Vagina (tissue), 2 donors: ENCODE data around the gene B3GLCT. TPM values are rescaled to one million over a fixed set of nuclear protein-coding genes. Genes with fewer than 3 reads are reported as not detected.

ENCODE experiments used
- DNase-seq, 2 donors: peaks; one replicate each; pipeline ENCODE4 v3.0.0-alpha.2; 2017; ENCODE audit errors: extremely low spot score in 2 of 2
- H3K27ac ChIP-seq: fragments of 200-600 bp; sonication (generic); one replicate; pipeline ENCODE4 v1.5.1; 2019
- H3K27me3 ChIP-seq: fragments of 200-600 bp; sonication (generic); one replicate; pipeline ENCODE4 v1.5.1; 2019
- H3K36me3 ChIP-seq, 2 donors: fragments of 200-600 bp; sonication (generic); one replicate each; pipeline ENCODE4 v1.5.1; 2017 to 2019
- H3K4me1 ChIP-seq: fragments of 200-600 bp; sonication (generic); one replicate; pipeline ENCODE4 v1.5.1; 2019
- H3K4me3 ChIP-seq, 2 donors: fragments of 200-600 bp; sonication (generic); 1 replicate in 1 of 2; 2 replicates in 1 of 2; pipeline ENCODE4 v1.5.1; 2016 to 2019
- H3K9me3 ChIP-seq: fragments of 200-600 bp; sonication (generic); one replicate; pipeline ENCODE4 v1.5.1; 2019
- CTCF ChIP-seq, 3 experiments: fragments of 450-650 bp in 2 of 3; fragments of 200-600 bp in 1 of 3; sonication (generic) in 1 of 3; IDR thresholded peaks; one replicate each; pipeline ENCODE4 v1.5.1; 2017 to 2019; ENCODE audit warnings: antibody characterized with exemption in 3 of 3, mild to moderate bottlenecking in 2 of 3, moderate library complexity in 2 of 3
- POLR2A ChIP-seq, 2 donors: fragments of 450-650 bp; IDR thresholded peaks; one replicate each; pipeline ENCODE4 v1.6.1; 2017; ENCODE audit warnings: antibody characterized with exemption in 2 of 2, mild to moderate bottlenecking in 2 of 2, moderate library complexity in 2 of 2
- POLR2AphosphoS5 ChIP-seq, 2 donors: sonication (generic); formaldehyde crosslinking; IDR thresholded peaks; one replicate each; pipeline ENCODE4 v1.9.0; 2017; ENCODE audit warnings: antibody characterized with exemption in 2 of 2, mild to moderate bottlenecking in 2 of 2, low read depth in 1 of 2; ENCODE audit not compliant: insufficient read depth in 1 of 2
- intact Hi-C: fragments of 100-400 bp; cut with DNase I; formaldehyde crosslinking; loops from one replicate; pipeline ENCODE4 v1.15.1; 2023
- total RNA-seq: library from RNA; depleted of rRNA; stranded (reverse); fragments of >200 nt; gene quantifications from one replicate; pipeline ENCODE4 v1.2.3, GENCODE V29; 2016

Gene B3GLCT
- total RNA-seq, 1 donor from 2014 or later = 8.1 TPM

GRCh38 chr13:31225998-31226675, 26.4 kb downstream of the B3GLCT start:
- Histone ChIP-seq H3K36me3 (no peaks in the 10 kb centered on the region), H3K4me3 (no peak overlapping the region), H3K9me3 (no peaks in the 10 kb centered on the region), H3K27me3 (no peaks in the 10 kb centered on the region), H3K4me1 (no peaks in the 10 kb centered on the region), H3K27ac (no peak overlapping the region)
- intact Hi-C loops = no loop called here
- no peak for DNase-seq
- no peak for TF ChIP-seq POLR2A (IDR thresholded peaks at IDR 0.05)

- Histone ChIP-seq H3K9me3 (no peaks in the 10 kb centered on the region), H3K27me3 (no peaks in the 10 kb centered on the region), H3K4me1 (no peaks in the 10 kb centered on the region), H3K27ac (no peak overlapping the region), H3K4me3 (no peak overlapping the region), H3K36me3 (no peaks in the 10 kb centered on the region)
- DNase-seq = no peak
- intact Hi-C loops = no loop called here
- no peak for TF ChIP-seq CTCF (IDR thresholded peaks at IDR 0.05)
- no peak for TF ChIP-seq POLR2AphosphoS5 (IDR thresholded peaks at IDR 0.05; ENCODE audit: insufficient read depth in 1 of 2, low read depth in 1 of 2)
Measured at GRCh38 chr13:31227063-31227462, 27.3 kb downstream of the B3GLCT start.

GRCh38 chr13:31227870-31228269, 28.1 kb downstream of the B3GLCT start:
- Histone ChIP-seq H3K27me3 (no peaks in the 10 kb centered on the region), H3K9me3 (no peaks in the 10 kb centered on the region), H3K27ac (no peak overlapping the region), H3K4me3 (no peak overlapping the region), H3K36me3 (no peaks in the 10 kb centered on the region), H3K4me1 (no peaks in the 10 kb centered on the region)
- TF ChIP-seq POLR2AphosphoS5 (IDR thresholded peaks at IDR 0.05; ENCODE audit: insufficient read depth in 1 of 2, low read depth in 1 of 2) = no peak
- no peak for TF ChIP-seq POLR2A (IDR thresholded peaks at IDR 0.05)
- no peak for TF ChIP-seq CTCF (IDR thresholded peaks at IDR 0.05)
- intact Hi-C loops = no loop called here
- no peak for DNase-seq

GRCh38 chr13:31234729-31235128, 35.0 kb downstream of the B3GLCT start:
- Histone ChIP-seq H3K9me3 (no peaks in the 10 kb centered on the region), H3K27me3 (no peaks in the 10 kb centered on the region), H3K36me3 (no peaks in the 10 kb centered on the region), H3K4me3 (no peak overlapping the region), H3K27ac (no peak overlapping the region), H3K4me1 (no peaks in the 10 kb centered on the region)
- DNase-seq = no peak
- intact Hi-C loops = loop anchor here (10.0 kb wide), 1 partner anchor 190 kb away; no protein-coding TSS in a partner anchor
- TF ChIP-seq CTCF (IDR thresholded peaks at IDR 0.05) (no peak), POLR2A (IDR thresholded peaks at IDR 0.05) (no peak), POLR2AphosphoS5 (IDR thresholded peaks at IDR 0.05; ENCODE audit: insufficient read depth in 1 of 2, low read depth in 1 of 2) (no peak)

- Histone ChIP-seq H3K27ac (no peak overlapping the region), H3K9me3 (no peaks in the 10 kb centered on the region), H3K4me3 (no peak overlapping the region), H3K4me1 (no peaks in the 10 kb centered on the region), H3K36me3 (no peaks in the 10 kb centered on the region), H3K27me3 (no peaks in the 10 kb centered on the region)
- DNase-seq = no peak
- intact Hi-C loops = loop anchor here (10.0 kb wide), 1 partner anchor 189 kb away; no protein-coding TSS in a partner anchor
- TF ChIP-seq POLR2A (IDR thresholded peaks at IDR 0.05) (no peak), CTCF (IDR thresholded peaks at IDR 0.05) (peak in 2 of 3 experiments; percentile 54 to 70), POLR2AphosphoS5 (IDR thresholded peaks at IDR 0.05; ENCODE audit: insufficient read depth in 1 of 2, low read depth in 1 of 2) (no peak)
Measured at GRCh38 chr13:31236211-31236786, 36.5 kb downstream of the B3GLCT start.
